ENCODE measurements around the gene ARID1B. TPM values are rescaled to one million over a fixed set of nuclear protein-coding genes. Genes with fewer than 3 reads are reported as not detected.

The ARID1B gene
- total and polyA plus RNA-seq, 2 of the 4 experiments (the other 2 are of a cell fraction): 14.5 to 20.1 TPM

- Histone ChIP-seq H3K36me3 (ENCODE audit: control insufficient read depth, insufficient read depth, low read length) (no peaks in the 10 kb centered on the region), H3K56ac (ENCODE audit: extremely low read depth, insufficient read depth, low read length) (no peak overlapping the region), H3K14ac (replicated peaks; ENCODE audit: low read depth, low read length) (no peak overlapping the region), H2BK120ac (ENCODE audit: low read depth, low read length) (no peak overlapping the region), H3K9me1 (ENCODE audit: insufficient read depth, low read length) (no peaks in the 10 kb centered on the region), H3K18ac (ENCODE audit: low read depth, low read length) (no peak overlapping the region), H4K20me1 (ENCODE audit: insufficient read depth, low read length) (no peaks in the 10 kb centered on the region), H3K4me2 (ENCODE audit: low read depth, low read length) (no peak overlapping the region), H3K4me1 (ENCODE audit: control insufficient read depth, insufficient read depth, low read length) (no peaks in the 10 kb centered on the region), H4K91ac (ENCODE audit: insufficient read depth, low read depth, low read length) (no peak overlapping the region), H3K27ac (ENCODE audit: insufficient read depth, low read length) (no peak overlapping the region), H2BK20ac (ENCODE audit: low read depth, low read length) (no peak overlapping the region), H2BK5ac (ENCODE audit: low read depth, low read length, poor library complexity, severe bottlenecking) (no peak overlapping the region), H4K5ac (ENCODE audit: low read depth, low read length) (no peak overlapping the region), H3K9me3 (ENCODE audit: control insufficient read depth, insufficient read depth, low read length) (peaks cover 9% of the 10 kb centered on the region), H2AK9ac (replicated peaks; ENCODE audit: low read depth, low read length, poor library complexity) (no peak overlapping the region), H3K9ac (ENCODE audit: low read depth, low read length) (no peak overlapping the region), H3K27me3 (ENCODE audit: control insufficient read depth, insufficient read depth, low read length) (peaks cover 25% of the 10 kb centered on the region), H3K79me1 (ENCODE audit: low read depth in 1 of 2, low read length in 2 of 2) (no peaks in the 10 kb centered on the region), H3K4me3 (ENCODE audit: insufficient read depth, low read depth, low read length) (no peak overlapping the region), H3K23ac (ENCODE audit: low read depth, low read length) (no peak overlapping the region), H4K8ac (ENCODE audit: low read depth in 2 of 2, low read length in 2 of 2) (no peak overlapping the region), H2AFZ (replicated peaks; ENCODE audit: low read length, poor library complexity) (no peak overlapping the region), H2BK15ac (ENCODE audit: low read depth, low read length) (no peak overlapping the region), H3K4ac (ENCODE audit: low read depth, low read length) (no peak overlapping the region), H2AK5ac (ENCODE audit: low read depth, low read length) (no peak overlapping the region)
- dilution Hi-C loops (cut with HindIII; ENCODE audit: low sequenced_read_pairs, unreplicated experiment): no loop called here
- ATAC-seq (ENCODE audit: low read depth): no peak
- BruUV-seq (replicated peaks): no TSS peak
- POLR2A ChIA-PET (ENCODE audit: unreplicated experiment): no interaction called here
- 88% methylated on average over 5 of the region's 14 CpGs; no CpG with 5 or more reads in 1 of the 2 experiments for WGBS, 2 experiments (ENCODE audit: extremely low coverage in 2 of 2, insufficient read length in 1 of 2)
- in situ Hi-C loops (cut with MboI; ENCODE audit: low sequenced_read_pairs): no loop called here
- intact Hi-C loops (cut with micrococcal nuclease): no loop called here
- TF ChIP-seq SMC3 (IDR thresholded peaks at IDR 0.05; ENCODE audit: low read depth, low read length) (no peak), USF2 (IDR thresholded peaks at IDR 0.05; ENCODE audit: low read depth, low read length) (no peak), NFE2L2 (IDR thresholded peaks at IDR 0.05; ENCODE audit: low read depth, low read length) (no peak), MAZ (IDR thresholded peaks at IDR 0.05; ENCODE audit: borderline replicate concordance, low read depth, low read length) (no peak), POLR2A (IDR thresholded peaks at IDR 0.05; ENCODE audit: low read depth, low read length) (no peak), CTCF (conservative IDR thresholded peaks at IDR 0.05; ENCODE audit: low read depth, low read length) (no peak), RCOR1 (IDR thresholded peaks at IDR 0.05; ENCODE audit: insufficient replicate concordance, low read length) (no peak), MXI1 (IDR thresholded peaks at IDR 0.05; ENCODE audit: borderline replicate concordance, low read depth, low read length) (no peak), MAFK (IDR thresholded peaks at IDR 0.05; ENCODE audit: low read depth, low read length) (no peak), CEBPB (IDR thresholded peaks at IDR 0.05; ENCODE audit: low read depth, low read length) (no peak), FOS (IDR thresholded peaks at IDR 0.05; ENCODE audit: low read depth, low read length) (no peak), RAD21 (IDR thresholded peaks at IDR 0.05; ENCODE audit: low read length) (no peak), RFX5 (IDR thresholded peaks at IDR 0.05; ENCODE audit: low read depth, low read length) (no peak), BHLHE40 (IDR thresholded peaks at IDR 0.05; ENCODE audit: low read depth, low read length) (no peak), CHD1 (IDR thresholded peaks at IDR 0.05; ENCODE audit: low read depth, low read length) (no peak)
- TF ChIP-seq, protein P1, sequence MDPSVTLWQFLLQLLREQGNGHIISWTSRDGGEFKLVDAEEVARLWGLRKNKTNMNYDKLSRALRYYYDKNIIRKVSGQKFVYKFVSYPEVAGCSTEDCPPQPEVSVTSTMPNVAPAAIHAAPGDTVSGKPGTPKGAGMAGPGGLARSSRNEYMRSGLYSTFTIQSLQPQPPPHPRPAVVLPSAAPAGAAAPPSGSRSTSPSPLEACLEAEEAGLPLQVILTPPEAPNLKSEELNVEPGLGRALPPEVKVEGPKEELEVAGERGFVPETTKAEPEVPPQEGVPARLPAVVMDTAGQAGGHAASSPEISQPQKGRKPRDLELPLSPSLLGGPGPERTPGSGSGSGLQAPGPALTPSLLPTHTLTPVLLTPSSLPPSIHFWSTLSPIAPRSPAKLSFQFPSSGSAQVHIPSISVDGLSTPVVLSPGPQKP (IDR thresholded peaks at IDR 0.05; ENCODE audit: borderline replicate concordance, low read depth, low read length): no peak
- no peak for DNase-seq
- CTCF ChIA-PET: no interaction called here
Measured at GRCh38 chr6:157246771-157247484, 469.8 kb downstream of the ARID1B start.

Measured in IMR-90 (cell line).